Gastrocnemius medialis (tissue), 4 donors: ENCODE results near the gene PTPRR.

Experiments used
- CTCF ChIP-seq, 5 experiments: fragments of 450-650 bp in 3 of 5; fragments of 200-600 bp in 2 of 5; sonication (generic) in 2 of 5; IDR thresholded peaks in 4 of 5; conservative IDR thresholded peaks in 1 of 5; 1 replicate in 4 of 5; 2 replicates in 1 of 5; pipeline ENCODE4 v1.5.1; 2016 to 2019; ENCODE audit warnings: antibody characterized with exemption in 5 of 5, mild to moderate bottlenecking in 3 of 5, moderate library complexity in 3 of 5
- POLR2A ChIP-seq, 2 donors: fragments of 450-650 bp; IDR thresholded peaks; one replicate each; pipeline ENCODE4 v1.6.1; 2017; ENCODE audit warnings: antibody characterized with exemption in 2 of 2, mild to moderate bottlenecking in 2 of 2, moderate library complexity in 2 of 2

GRCh38 chr12:70854138-70854537 is 66.4 kb downstream of the PTPRR start:
- TF ChIP-seq POLR2A (IDR thresholded peaks at IDR 0.05) = no peak
- no peak for TF ChIP-seq CTCF (IDR thresholded peaks at IDR 0.05 in 4 of 5, conservative IDR thresholded peaks at IDR 0.05 in 1 of 5)
